H9 (cell line): Measurements from ENCODE around the gene KCNJ10. TPM values are rescaled to one million over a fixed set of nuclear protein-coding genes. Genes with fewer than 3 reads are reported as not detected.

Experiments used
- DNase-seq: peaks from one replicate; pipeline ENCODE4 v3.0.0-alpha.2; 2017
- H2AFZ ChIP-seq: one replicate; pipeline ENCODE4 v1.6.1; 2013; ENCODE audit warnings: mild to moderate bottlenecking, low read length, control low read depth, moderate library complexity
- H2AK5ac ChIP-seq: 2 replicates; pipeline ENCODE4 v1.6.1; 2013; ENCODE audit warnings: low read length, control low read depth, mixed read lengths; ENCODE audit not compliant: insufficient read length
- H2BK120ac ChIP-seq: one replicate; pipeline ENCODE4 v1.6.1; 2013; ENCODE audit warnings: low read depth, mild to moderate bottlenecking, low read length, control low read depth, inconsistent platforms; ENCODE audit not compliant: poor library complexity, severe bottlenecking
- H2BK12ac ChIP-seq: 2 replicates; pipeline ENCODE4 v1.6.1; 2013; ENCODE audit warnings: low read length, control low read depth, mixed read lengths, low read depth; ENCODE audit not compliant: insufficient read length
- H2BK15ac ChIP-seq: 2 replicates; pipeline ENCODE4 v1.6.1; 2013; ENCODE audit warnings: low read depth, low read length, control low read depth
- H2BK20ac ChIP-seq: one replicate; pipeline ENCODE4 v1.6.1; 2013; ENCODE audit warnings: low read depth, mild to moderate bottlenecking, low read length, control low read depth, inconsistent platforms; ENCODE audit not compliant: poor library complexity, severe bottlenecking
- H2BK5ac ChIP-seq: 2 replicates; pipeline ENCODE4 v1.6.1; 2013; ENCODE audit warnings: low read length, control low read depth, mixed read lengths; ENCODE audit not compliant: insufficient read length
- H3K14ac ChIP-seq: 2 replicates; pipeline ENCODE4 v1.6.1; 2013; ENCODE audit warnings: low read length, control low read depth; ENCODE audit not compliant: insufficient read depth
- H3K18ac ChIP-seq: 2 replicates; pipeline ENCODE4 v1.6.1; 2013; ENCODE audit warnings: low read depth, mild to moderate bottlenecking, mixed read lengths, low read length, control low read depth; ENCODE audit not compliant: insufficient read length
- H3K23ac ChIP-seq: 2 replicates; pipeline ENCODE4 v1.6.1; 2013; ENCODE audit warnings: low read length, control low read depth, mixed read lengths, low read depth; ENCODE audit not compliant: insufficient read length
- H3K23me2 ChIP-seq: 2 replicates; pipeline ENCODE4 v1.6.1; 2013; ENCODE audit warnings: low read depth, mild to moderate bottlenecking, mixed read lengths, low read length, control low read depth; ENCODE audit not compliant: insufficient read length, poor library complexity, severe bottlenecking
- H3K27ac ChIP-seq: 2 replicates; pipeline ENCODE4 v1.5.1; 2013; ENCODE audit warnings: low read length, control low read depth, mixed read lengths, low read depth; ENCODE audit not compliant: insufficient read length
- H3K27me3 ChIP-seq: 2 replicates; pipeline ENCODE4 v1.6.1; 2013; ENCODE audit warnings: low read length, control low read depth, inconsistent platforms; ENCODE audit not compliant: insufficient read depth
- H3K4ac ChIP-seq: 2 replicates; pipeline ENCODE4 v1.6.1; 2013; ENCODE audit warnings: low read depth, mild to moderate bottlenecking, control low read depth, inconsistent platforms, low read length, moderate library complexity
- H3K4me1 ChIP-seq: 2 replicates; pipeline ENCODE4 v1.6.1; 2013; ENCODE audit warnings: low read length, control low read depth, inconsistent platforms; ENCODE audit not compliant: insufficient read depth
- H3K4me2 ChIP-seq: 2 replicates; pipeline ENCODE4 v1.6.1; 2013; ENCODE audit warnings: low read length, control low read depth, mixed read lengths; ENCODE audit not compliant: insufficient read length, insufficient read depth
- H3K56ac ChIP-seq: 2 replicates; pipeline ENCODE4 v1.6.1; 2013; ENCODE audit warnings: low read depth, mild to moderate bottlenecking, mixed read lengths, low read length, control low read depth; ENCODE audit not compliant: insufficient read length
- H3K79me1 ChIP-seq: 2 replicates; pipeline ENCODE4 v1.6.1; 2013; ENCODE audit warnings: low read depth, mild to moderate bottlenecking, moderate library complexity, low read length, control low read depth, inconsistent platforms; ENCODE audit not compliant: insufficient read depth, poor library complexity, severe bottlenecking
- H3K79me2 ChIP-seq: 2 replicates; pipeline ENCODE4 v1.6.1; 2013; ENCODE audit warnings: low read length, control low read depth, inconsistent platforms; ENCODE audit not compliant: insufficient read depth
- H3K9ac ChIP-seq: 2 replicates; pipeline ENCODE4 v1.6.1; 2013; ENCODE audit warnings: low read length, control low read depth, mixed read lengths; ENCODE audit not compliant: insufficient read length; ENCODE audit errors: extremely low read depth
- H3K9me3 ChIP-seq: one replicate; pipeline ENCODE4 v1.6.1; 2013; ENCODE audit warnings: low read depth, low read length, inconsistent platforms; ENCODE audit not compliant: control insufficient read depth
- H3T11ph ChIP-seq: one replicate; pipeline ENCODE4 v1.6.1; 2013; ENCODE audit warnings: mild to moderate bottlenecking, low read length, control low read depth, inconsistent platforms
- H4K20me1 ChIP-seq: one replicate; pipeline ENCODE4 v1.6.1; 2013; ENCODE audit not compliant: control insufficient read depth, insufficient read length, insufficient read depth
- H4K5ac ChIP-seq: 2 replicates; pipeline ENCODE4 v1.6.1; 2013; ENCODE audit warnings: low read depth, mild to moderate bottlenecking, mixed read lengths, low read length, control low read depth; ENCODE audit not compliant: insufficient read length
- H4K8ac ChIP-seq: replicated peaks from 2 replicates; pipeline ENCODE4 v1.6.1; 2013; ENCODE audit warnings: low read length, control low read depth, mixed read lengths, low read depth; ENCODE audit not compliant: insufficient read length
- H4K91ac ChIP-seq: 2 replicates; pipeline ENCODE4 v1.6.1; 2013; ENCODE audit warnings: low read depth, mild to moderate bottlenecking, moderate library complexity, mixed read lengths, low read length, control low read depth; ENCODE audit not compliant: insufficient read length
- H3K27ac Mint-ChIP-seq, 3 experiments: 2 replicates in 2 of 3; 3 replicates in 1 of 3; pipeline ENCODE4 v1.8.0; 2020 to 2021; ENCODE audit warnings: mixed read lengths in 3 of 3, mild to moderate bottlenecking in 1 of 3, moderate library complexity in 1 of 3
- H3K27me3 Mint-ChIP-seq: 2 replicates; pipeline ENCODE4 v1.8.0; 2021; ENCODE audit warnings: low read depth, mild to moderate bottlenecking, moderate library complexity, mixed read lengths
- H3K36me3 Mint-ChIP-seq, 3 experiments: 2 replicates in 2 of 3; 3 replicates in 1 of 3; pipeline ENCODE4 v1.8.0; 2020 to 2021; ENCODE audit warnings: low read depth in 3 of 3, mixed read lengths in 3 of 3; ENCODE audit not compliant: insufficient read depth in 1 of 3
- H3K4me1 Mint-ChIP-seq, 2 experiments: 2 replicates each; pipeline ENCODE4 v1.8.0; 2020; ENCODE audit warnings: mixed read lengths in 2 of 2
- H3K4me3 Mint-ChIP-seq, 2 experiments: 2 replicates in 1 of 2; 3 replicates in 1 of 2; pipeline ENCODE4 v1.8.0; 2020 to 2021; ENCODE audit warnings: mild to moderate bottlenecking in 2 of 2, mixed read lengths in 2 of 2, moderate library complexity in 1 of 2
- H3K9me3 Mint-ChIP-seq, 2 experiments: 2 replicates in 1 of 2; 3 replicates in 1 of 2; pipeline ENCODE4 v1.8.0; 2020; ENCODE audit warnings: mild to moderate bottlenecking in 2 of 2, mixed read lengths in 2 of 2, moderate library complexity in 1 of 2
- CTCF ChIP-seq: fragments of 200-600 bp; sonication (generic); conservative IDR thresholded peaks from 3 replicates; pipeline ENCODE4 v1.8.0; 2021; ENCODE audit warnings: antibody characterized with exemption, mild to moderate bottlenecking
- WGBS: extraction: QIAGEN DNeasy Blood & Tissue Kit; methylation state at CpG from one replicate; pipeline ENCODE4 v1.1.7; 2013; ENCODE audit warnings: missing lambda C conversion rate, low lambda C conversion rate, mixed read lengths; ENCODE audit not compliant: insufficient read length; ENCODE audit errors: extremely low coverage; 5-methylcytosine and 5-hydroxymethylcytosine counted together
- total RNA-seq: library from RNA; stranded (reverse); gene quantifications from 2 replicates; pipeline ENCODE4 v1.2.1, GENCODE V29; 2021

KCNJ10 gene
- total RNA-seq, 1 experiment from 2014 or later, result 0.44 TPM

GRCh38 chr1:160056648-160057169, 13.3 kb downstream of the KCNJ10 start:
- no peak overlapping the region for H2BK5ac ChIP-seq
- DNase-seq, result no peak
- no peak overlapping the region for H3K4me3 Mint-ChIP-seq

More at GRCh38 chr1:160056648-160057169, 13.3 kb downstream of the KCNJ10 start:
- H2BK15ac ChIP-seq, result no peak overlapping the region
- H2AK5ac ChIP-seq, result no peak overlapping the region
- H3K9me3 ChIP-seq, result no peaks in the 10 kb centered on the region
- H2BK20ac ChIP-seq, result no peak overlapping the region
- H2BK12ac ChIP-seq, result no peak overlapping the region
- H3K79me1 ChIP-seq, result no peaks in the 10 kb centered on the region
- H2BK120ac ChIP-seq, result no peak overlapping the region
- no peak overlapping the region for H4K5ac ChIP-seq
- H3K27me3 Mint-ChIP-seq, result peaks cover 51% of the 10 kb centered on the region
- no peak overlapping the region for H3K27ac Mint-ChIP-seq
- no peak overlapping the region for H4K91ac ChIP-seq
- no CpG with 5 or more reads among the region's 1 CpG for WGBS
- no peaks in the 10 kb centered on the region for H3K27me3 ChIP-seq
- TF ChIP-seq CTCF, result no peak
- H3K23me2 ChIP-seq, result no peaks in the 10 kb centered on the region
- no peak overlapping the region for H3K23ac ChIP-seq
- no peaks in the 10 kb centered on the region for H3K4me1 ChIP-seq
- H3K27ac ChIP-seq, result no peak overlapping the region
- no peaks in the 10 kb centered on the region for H3K36me3 Mint-ChIP-seq
- H3K79me2 ChIP-seq, result no peaks in the 10 kb centered on the region
- H3K9ac ChIP-seq, result no peak overlapping the region
- peaks cover 8 to 15% of the 10 kb centered on the region in 2 experiments for H3K4me1 Mint-ChIP-seq
- no peak overlapping the region for H2AFZ ChIP-seq
- H4K20me1 ChIP-seq, result no peaks in the 10 kb centered on the region
- no peak overlapping the region for H3T11ph ChIP-seq
- no peak overlapping the region for H3K4me2 ChIP-seq
- no peak overlapping the region for H3K4ac ChIP-seq
- no peak overlapping the region for H3K18ac ChIP-seq
- H3K56ac ChIP-seq, result no peak overlapping the region
- no peaks in the 10 kb centered on the region for H3K9me3 Mint-ChIP-seq
- H4K8ac ChIP-seq, result no peak overlapping the region
- H3K14ac ChIP-seq, result no peak overlapping the region
